ENCODE measurements around the gene KCNJ16. TPM values are rescaled to one million over a fixed set of nuclear protein-coding genes. Genes with fewer than 3 reads are reported as not detected.

Gene KCNJ16
- total RNA-seq, 1 experiment from 2014 or later, result not detected

DNA sequence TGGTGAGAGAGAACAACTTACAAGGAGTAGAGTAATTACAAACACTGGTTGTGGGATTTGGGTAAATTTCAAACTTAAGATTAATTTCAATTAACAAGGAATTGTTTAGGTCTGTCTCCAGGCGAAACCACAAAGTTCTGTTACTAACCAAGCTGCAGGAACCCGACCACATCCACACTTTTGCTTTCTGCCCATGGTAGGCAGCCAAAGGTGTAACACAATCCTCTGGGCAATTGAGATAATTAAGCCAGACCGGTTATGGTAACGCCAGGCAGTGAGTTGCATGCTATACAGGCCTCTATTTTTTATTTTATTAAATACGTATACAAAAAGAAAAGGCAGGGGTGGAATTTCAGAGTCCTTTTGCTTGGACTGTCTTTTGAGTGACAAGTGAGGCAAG, 106.4 kb downstream of the KCNJ16 start:
- no TSS peak for BruUV-seq (replicated peaks)
- Histone ChIP-seq H3K36me3 (ENCODE audit: control insufficient read depth, insufficient read depth, low read length) (no peaks in the 10 kb centered on the region), H3K4me1 (ENCODE audit: control insufficient read depth, insufficient read depth, low read length) (no peaks in the 10 kb centered on the region), H3K27me3 (ENCODE audit: control insufficient read depth, insufficient read depth, low read length) (no peaks in the 10 kb centered on the region), H3K4me3 (ENCODE audit: low read depth in 2 of 2, low read length in 2 of 2) (no peak overlapping the region), H3K27ac (ENCODE audit: low read length) (no peak overlapping the region), H3K9me3 (ENCODE audit: control insufficient read depth, insufficient read depth, low read depth, low read length) (no peaks in the 10 kb centered on the region)
- in situ Hi-C loops (cut with HindIII; ENCODE audit: low pct_unique_long_range_greater_than_20kb, low sequenced_read_pairs), result no loop called here
- no peak for ATAC-seq
- CTCF ChIA-PET, result no interaction called here
- no peak for DNase-seq (ENCODE audit: low read depth, low spot score)
- POLR2A ChIA-PET, result no interaction called here
- intact Hi-C loops (cut with micrococcal nuclease; ENCODE audit: unreplicated experiment), result no loop called here
- TF ChIP-seq POLR2AphosphoS5 (IDR thresholded peaks at IDR 0.05; ENCODE audit: low read depth, low read length) (no peak), SIN3A (IDR thresholded peaks at IDR 0.05; ENCODE audit: borderline replicate concordance, insufficient read depth, low read depth, low read length) (no peak), TCF7L2 (IDR thresholded peaks at IDR 0.05; ENCODE audit: low read depth, low read length) (no peak)
- TF ChIP-seq, protein P1, sequence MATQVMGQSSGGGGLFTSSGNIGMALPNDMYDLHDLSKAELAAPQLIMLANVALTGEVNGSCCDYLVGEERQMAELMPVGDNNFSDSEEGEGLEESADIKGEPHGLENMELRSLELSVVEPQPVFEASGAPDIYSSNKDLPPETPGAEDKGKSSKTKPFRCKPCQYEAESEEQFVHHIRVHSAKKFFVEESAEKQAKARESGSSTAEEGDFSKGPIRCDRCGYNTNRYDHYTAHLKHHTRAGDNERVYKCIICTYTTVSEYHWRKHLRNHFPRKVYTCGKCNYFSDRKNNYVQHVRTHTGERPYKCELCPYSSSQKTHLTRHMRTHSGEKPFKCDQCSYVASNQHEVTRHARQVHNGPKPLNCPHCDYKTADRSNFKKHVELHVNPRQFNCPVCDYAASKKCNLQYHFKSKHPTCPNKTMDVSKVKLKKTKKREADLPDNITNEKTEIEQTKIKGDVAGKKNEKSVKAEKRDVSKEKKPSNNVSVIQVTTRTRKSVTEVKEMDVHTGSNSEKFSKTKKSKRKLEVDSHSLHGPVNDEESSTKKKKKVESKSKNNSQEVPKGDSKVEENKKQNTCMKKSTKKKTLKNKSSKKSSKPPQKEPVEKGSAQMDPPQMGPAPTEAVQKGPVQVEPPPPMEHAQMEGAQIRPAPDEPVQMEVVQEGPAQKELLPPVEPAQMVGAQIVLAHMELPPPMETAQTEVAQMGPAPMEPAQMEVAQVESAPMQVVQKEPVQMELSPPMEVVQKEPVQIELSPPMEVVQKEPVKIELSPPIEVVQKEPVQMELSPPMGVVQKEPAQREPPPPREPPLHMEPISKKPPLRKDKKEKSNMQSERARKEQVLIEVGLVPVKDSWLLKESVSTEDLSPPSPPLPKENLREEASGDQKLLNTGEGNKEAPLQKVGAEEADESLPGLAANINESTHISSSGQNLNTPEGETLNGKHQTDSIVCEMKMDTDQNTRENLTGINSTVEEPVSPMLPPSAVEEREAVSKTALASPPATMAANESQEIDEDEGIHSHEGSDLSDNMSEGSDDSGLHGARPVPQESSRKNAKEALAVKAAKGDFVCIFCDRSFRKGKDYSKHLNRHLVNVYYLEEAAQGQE (IDR thresholded peaks at IDR 0.05; ENCODE audit: insufficient read depth in 1 of 2, low read depth in 2 of 2, low read length in 1 of 2), result no peak
- TF ChIP-seq, protein P2, sequence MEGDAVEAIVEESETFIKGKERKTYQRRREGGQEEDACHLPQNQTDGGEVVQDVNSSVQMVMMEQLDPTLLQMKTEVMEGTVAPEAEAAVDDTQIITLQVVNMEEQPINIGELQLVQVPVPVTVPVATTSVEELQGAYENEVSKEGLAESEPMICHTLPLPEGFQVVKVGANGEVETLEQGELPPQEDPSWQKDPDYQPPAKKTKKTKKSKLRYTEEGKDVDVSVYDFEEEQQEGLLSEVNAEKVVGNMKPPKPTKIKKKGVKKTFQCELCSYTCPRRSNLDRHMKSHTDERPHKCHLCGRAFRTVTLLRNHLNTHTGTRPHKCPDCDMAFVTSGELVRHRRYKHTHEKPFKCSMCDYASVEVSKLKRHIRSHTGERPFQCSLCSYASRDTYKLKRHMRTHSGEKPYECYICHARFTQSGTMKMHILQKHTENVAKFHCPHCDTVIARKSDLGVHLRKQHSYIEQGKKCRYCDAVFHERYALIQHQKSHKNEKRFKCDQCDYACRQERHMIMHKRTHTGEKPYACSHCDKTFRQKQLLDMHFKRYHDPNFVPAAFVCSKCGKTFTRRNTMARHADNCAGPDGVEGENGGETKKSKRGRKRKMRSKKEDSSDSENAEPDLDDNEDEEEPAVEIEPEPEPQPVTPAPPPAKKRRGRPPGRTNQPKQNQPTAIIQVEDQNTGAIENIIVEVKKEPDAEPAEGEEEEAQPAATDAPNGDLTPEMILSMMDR (IDR thresholded peaks at IDR 0.05), result no peak

DNA sequence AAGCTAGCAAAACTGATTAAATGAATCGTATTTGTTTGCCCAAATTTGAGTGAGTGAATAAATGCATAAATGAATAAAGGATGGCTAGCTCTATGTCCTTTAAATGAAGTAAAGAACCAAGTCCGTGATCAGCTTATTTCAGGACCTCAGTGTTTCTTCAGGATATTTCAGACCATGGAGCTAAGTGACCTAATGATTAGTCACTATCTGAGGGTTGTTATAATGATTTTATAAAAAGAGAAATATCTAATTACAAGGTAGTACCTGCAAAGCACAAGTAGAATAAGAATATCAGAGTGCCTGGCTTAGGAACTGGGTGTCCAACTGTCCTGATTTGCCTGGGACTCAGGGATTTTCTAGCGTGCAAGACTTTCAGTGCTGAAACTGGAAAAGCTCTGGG, 106.8 kb downstream of the KCNJ16 start:
- no peak for DNase-seq (ENCODE audit: low read depth, low spot score)
- Histone ChIP-seq H3K27ac (ENCODE audit: low read length) (no peak overlapping the region), H3K4me3 (ENCODE audit: low read depth in 2 of 2, low read length in 2 of 2) (no peak overlapping the region), H3K36me3 (ENCODE audit: control insufficient read depth, insufficient read depth, low read length) (no peaks in the 10 kb centered on the region), H3K4me1 (ENCODE audit: control insufficient read depth, insufficient read depth, low read length) (no peaks in the 10 kb centered on the region), H3K9me3 (ENCODE audit: control insufficient read depth, insufficient read depth, low read depth, low read length) (no peaks in the 10 kb centered on the region), H3K27me3 (ENCODE audit: control insufficient read depth, insufficient read depth, low read length) (no peaks in the 10 kb centered on the region)
- ATAC-seq, result no peak
- ChIA-PET CTCF (no interaction called here), POLR2A (no interaction called here)
- intact Hi-C loops (cut with micrococcal nuclease; ENCODE audit: unreplicated experiment) (no loop called here), in situ Hi-C loops (cut with HindIII; ENCODE audit: low pct_unique_long_range_greater_than_20kb, low sequenced_read_pairs) (no loop called here)
- TF ChIP-seq, protein P2 (IDR thresholded peaks at IDR 0.05), result no peak
- no peak for TF ChIP-seq POLR2AphosphoS5 (IDR thresholded peaks at IDR 0.05; ENCODE audit: low read depth, low read length)
- TF ChIP-seq TCF7L2 (IDR thresholded peaks at IDR 0.05; ENCODE audit: low read depth, low read length), result no peak
- no peak for TF ChIP-seq SIN3A (IDR thresholded peaks at IDR 0.05; ENCODE audit: borderline replicate concordance, insufficient read depth, low read depth, low read length)
- TF ChIP-seq, protein P1 (IDR thresholded peaks at IDR 0.05; ENCODE audit: insufficient read depth in 1 of 2, low read depth in 2 of 2, low read length in 1 of 2), result no peak
- BruUV-seq (replicated peaks), result no TSS peak
